ENCODE data around the gene MAP2K4.

Gene MAP2K4

GRCh38 chr17:12077773-12078172 lies 57.1 kb downstream of the MAP2K4 start:
- DNase-seq (ENCODE audit: low read depth): no peak
- TF ChIP-seq CTCF (IDR thresholded peaks at IDR 0.05; ENCODE audit: control insufficient read depth, insufficient read depth, low read depth, low read length, missing control alignments): no peak
- H3K4me3 ChIP-seq (ENCODE audit: control insufficient read depth, low read depth, low read length): no peak overlapping the region

- TF ChIP-seq CTCF (IDR thresholded peaks at IDR 0.05; ENCODE audit: control insufficient read depth, insufficient read depth, low read depth, low read length, missing control alignments): no peak
- no peak overlapping the region for H3K4me3 ChIP-seq (ENCODE audit: control insufficient read depth, low read depth, low read length)
- DNase-seq (ENCODE audit: low read depth): peak; percentile 18
These were observed 58.1 kb downstream of the MAP2K4 start for GRCh38 chr17:12078791-12079190.

- DNase-seq (ENCODE audit: low read depth): no peak
- no peak for TF ChIP-seq CTCF (IDR thresholded peaks at IDR 0.05; ENCODE audit: control insufficient read depth, insufficient read depth, low read depth, low read length, missing control alignments)
- H3K4me3 ChIP-seq (ENCODE audit: control insufficient read depth, low read depth, low read length): no peak overlapping the region
These were observed 61.0 kb downstream of the MAP2K4 start for GRCh38 chr17:12081720-12082119.

GRCh38 chr17:12085076-12085949 lies 64.6 kb downstream of the MAP2K4 start:
- DNase-seq (ENCODE audit: low read depth): no peak
- no peak for TF ChIP-seq CTCF (IDR thresholded peaks at IDR 0.05; ENCODE audit: control insufficient read depth, insufficient read depth, low read depth, low read length, missing control alignments)

GRCh38 chr17:12088035-12088434 lies 67.4 kb downstream of the MAP2K4 start:
- no peak for DNase-seq (ENCODE audit: low read depth)
- no peak overlapping the region for H3K4me3 ChIP-seq (ENCODE audit: control insufficient read depth, low read depth, low read length)
- no peak for TF ChIP-seq CTCF (IDR thresholded peaks at IDR 0.05; ENCODE audit: control insufficient read depth, insufficient read depth, low read depth, low read length, missing control alignments)

More at GRCh38 chr17:12085076-12085949, 64.6 kb downstream of the MAP2K4 start:
- no peak overlapping the region for H3K4me3 ChIP-seq (ENCODE audit: control insufficient read depth, low read depth, low read length)

GRCh38 chr17:12089809-12090384 lies 69.2 kb downstream of the MAP2K4 start:
- no peak for DNase-seq (ENCODE audit: low read depth)
- TF ChIP-seq CTCF (IDR thresholded peaks at IDR 0.05; ENCODE audit: control insufficient read depth, insufficient read depth, low read depth, low read length, missing control alignments): no peak
- H3K4me3 ChIP-seq (ENCODE audit: control insufficient read depth, low read depth, low read length): no peak overlapping the region
